Spleen (tissue), 11 donors: ENCODE measurements around the gene SLC2A4. TPM values are rescaled to one million over a fixed set of nuclear protein-coding genes. Genes with fewer than 3 reads are reported as not detected.

ENCODE experiments used
- DNase-seq: peaks from one replicate; pipeline ENCODE4 v3.0.0-alpha.2; 2020
- H3K27ac ChIP-seq, 8 donors: fragments of 200-600 bp; sonication (generic) in 7 of 8; 1 replicate in 4 of 8; 2 replicates in 4 of 8; pipeline versions ENCODE4 v1.5.0 to v1.8.0; 2016 to 2021; ENCODE audit warnings: inconsistent platforms in 4 of 8, mild to moderate bottlenecking in 4 of 8, moderate library complexity in 1 of 8
- H3K27me3 ChIP-seq, 7 donors: fragments of 200-600 bp; sonication (generic) in 6 of 7; replicated peaks in 1 of 7; 1 replicate in 4 of 7; 2 replicates in 3 of 7; pipeline versions ENCODE4 v1.5.0 to v1.8.0; 2016 to 2021; ENCODE audit warnings: inconsistent platforms in 3 of 7, mild to moderate bottlenecking in 1 of 7
- H3K36me3 ChIP-seq, 6 donors: fragments of 200-600 bp; sonication (generic) in 5 of 6; 1 replicate in 4 of 6; 2 replicates in 2 of 6; pipeline versions ENCODE4 v1.5.0 to v1.8.0; 2016 to 2021; ENCODE audit warnings: inconsistent platforms in 2 of 6
- H3K4me1 ChIP-seq, 6 donors: fragments of 200-600 bp; sonication (generic) in 5 of 6; 1 replicate in 3 of 6; 2 replicates in 3 of 6; pipeline versions ENCODE4 v1.5.0 to v1.8.0; 2016 to 2021; ENCODE audit warnings: inconsistent platforms in 3 of 6
- H3K4me3 ChIP-seq, 8 donors: fragments of 200-600 bp; sonication (generic) in 7 of 8; 1 replicate in 4 of 8; 2 replicates in 4 of 8; pipeline versions ENCODE4 v1.5.0 to v1.8.0; 2016 to 2021; ENCODE audit warnings: inconsistent platforms in 4 of 8, mild to moderate bottlenecking in 4 of 8, moderate library complexity in 2 of 8
- H3K9me3 ChIP-seq, 8 donors: fragments of 200-600 bp; sonication (generic) in 7 of 8; 1 replicate in 4 of 8; 2 replicates in 4 of 8; pipeline versions ENCODE4 v1.5.0 to v1.8.0; 2016 to 2021; ENCODE audit warnings: inconsistent platforms in 4 of 8
- CTCF ChIP-seq, 11 experiments: fragments of 200-600 bp in 7 of 11; fragments of 450-650 bp in 4 of 11; sonication (generic) in 4 of 11; IDR thresholded peaks in 8 of 11; conservative IDR thresholded peaks in 3 of 11; 1 replicate in 7 of 11; 2 replicates in 4 of 11; pipeline versions ENCODE4 v1.4.0 to v1.8.0; 2016 to 2021; ENCODE audit warnings: antibody characterized with exemption in 11 of 11, inconsistent platforms in 4 of 11, mild to moderate bottlenecking in 1 of 11
- POLR2A ChIP-seq, 3 donors: fragments of 450-650 bp; IDR thresholded peaks; one replicate each; pipeline ENCODE4 v1.5.1; 2017; ENCODE audit warnings: antibody characterized with exemption in 3 of 3, mild to moderate bottlenecking in 1 of 3
- POLR2AphosphoS5 ChIP-seq, 3 donors: sonication (generic); formaldehyde crosslinking; IDR thresholded peaks; one replicate each; pipeline ENCODE4 v1.5.1; 2017; ENCODE audit warnings: antibody characterized with exemption in 3 of 3
- WGBS, 5 donors: extraction: QIAGEN DNeasy Blood & Tissue Kit in 3 of 5; methylation state at CpG; one replicate each; pipeline versions ENCODE4 v1.1.5 to v1.1.7; 2013 to 2018; 5-methylcytosine and 5-hydroxymethylcytosine counted together
- intact Hi-C: fragments of 100-400 bp; cut with DNase I; formaldehyde crosslinking; loops from one replicate; pipeline ENCODE4 v1.15.0; 2023; ENCODE audit warnings: low total_unique reads
- polyA plus RNA-seq, 3 donors: library from polyadenylated mRNA; stranded (reverse); fragments of 200-250 nt; gene quantifications; one replicate each; pipeline ENCODE4 v1.2.1, GENCODE V29; 2013
- total RNA-seq, 7 donors: library from RNA; depleted of rRNA in 3 of 7; stranded (reverse); fragments of >200 nt in 3 of 7; fragmentation: NEBNext Ultra II Directional in 4 of 7; extraction: Animal tissue kit (Norgen Biotek cat#: 25700) in 4 of 7; gene quantifications; one replicate each; pipeline versions ENCODE4 v1.1.0 to v1.2.1, GENCODE V29; 2016 to 2021
- donor health status: healthy with polysubstance abuse.
- donor health status: DM: no; HTN: no; CAD: no; lungs with moderate emphysema.
- donor health status: DM: no; HTN: no; CAD: no.
- donor health status: Bipolar disorder and iron deficiency.
- donor health status: healthy.
- donor health status: DM: no; HTN: no; CAD: no.
- donor health status: DM: yes; HTN: yes; CAD: no.

The SLC2A4 gene
- total and polyA plus RNA-seq, 10 donors: 0.07 to 1.6 (median 0.49) TPM

- H3K4me3 ChIP-seq: peak overlapping the region in 4 of 8 donors; percentile 80 to 95 (median 86)
Measured at GRCh38 chr17:7328009-7328408, 46.5 kb downstream of the SLC2A4 start.

GRCh38 chr17:7328840-7329373 lies 47.4 kb downstream of the SLC2A4 start, which contains the start of gene NEURL4:
TSS of gene NEURL4 (minus strand) at chr17:7329335. CDS start at chr17:7329312, 23 bp downstream.
- intact Hi-C loops: no loop called here
- Histone ChIP-seq H3K27me3 (no peaks in the 10 kb centered on the region), H3K9me3 (no peaks in the 10 kb centered on the region), H3K36me3 (peaks cover 0 to 35% (median 21%) of the 10 kb centered on the region in 6 donors), H3K4me1 (peaks cover 8 to 73% (median 42%) of the 10 kb centered on the region in 6 donors), H3K27ac (peak within 1 kb of the TSS; percentile 89 to 95 (median 93)), H3K4me3 (peak within 1 kb of the TSS; percentile 77 to 95 (median 87))
- DNase-seq: no peak
- TF ChIP-seq POLR2AphosphoS5 (IDR thresholded peaks at IDR 0.05) (no peak), CTCF (IDR thresholded peaks at IDR 0.05 in 8 of 11, conservative IDR thresholded peaks at IDR 0.05 in 3 of 11) (no peak), POLR2A (IDR thresholded peaks at IDR 0.05) (no peak)
- 0 to 1% (median 1%) methylated on average over 32 to 50 of the region's 50 CpGs for WGBS, 5 donors

More at GRCh38 chr17:7328009-7328408, 46.5 kb downstream of the SLC2A4 start:
- Histone ChIP-seq H3K27ac (peak overlapping the region in 3 of 8 donors; percentile 92 to 95 (median 95)), H3K9me3 (no peaks in the 10 kb centered on the region), H3K36me3 (peaks cover 0 to 44% (median 30%) of the 10 kb centered on the region in 6 donors), H3K27me3 (no peaks in the 10 kb centered on the region), H3K4me1 (peaks cover 8 to 69% (median 43%) of the 10 kb centered on the region in 6 donors)
- no peak for TF ChIP-seq POLR2AphosphoS5 (IDR thresholded peaks at IDR 0.05)
- no peak for TF ChIP-seq CTCF (IDR thresholded peaks at IDR 0.05 in 8 of 11, conservative IDR thresholded peaks at IDR 0.05 in 3 of 11)
- TF ChIP-seq POLR2A (IDR thresholded peaks at IDR 0.05): no peak
- intact Hi-C loops: no loop called here
- 80 to 95% (median 91%) methylated on average over 1 of the region's 1 CpG for WGBS, 5 donors
- DNase-seq: no peak

GRCh38 chr17:7329374-7329996 lies 48.0 kb downstream of the SLC2A4 start:
- H3K4me1 ChIP-seq: peaks cover 6 to 73% (median 37%) of the 10 kb centered on the region in 6 donors
- H3K9me3 ChIP-seq: no peaks in the 10 kb centered on the region
- peak overlapping the region; percentile 77 to 95 (median 87) for H3K4me3 ChIP-seq
- no peaks in the 10 kb centered on the region for H3K27me3 ChIP-seq
- H3K36me3 ChIP-seq: peaks cover 0 to 30% (median 17%) of the 10 kb centered on the region in 6 donors
- peak; percentile 99 for DNase-seq
- TF ChIP-seq POLR2AphosphoS5 (IDR thresholded peaks at IDR 0.05) (peak; percentile 89 to 95 (median 94)), CTCF (IDR thresholded peaks at IDR 0.05 in 8 of 11, conservative IDR thresholded peaks at IDR 0.05 in 3 of 11) (peak in 4 of 11 experiments; percentile 5 to 50 (median 18)), POLR2A (IDR thresholded peaks at IDR 0.05) (peak in 2 of 3 donors; percentile 23 to 69)
- WGBS, 5 donors: 0 to 1% (median 1%) methylated on average over 25 to 43 of the region's 43 CpGs
- intact Hi-C loops: no loop called here
- H3K27ac ChIP-seq: peak overlapping the region; percentile 89 to 95 (median 93)
